DOHH2 (cell line): ENCODE data around the gene SLC25A31.

Source experiments
- CTCF ChIP-seq: fragments of 200-600 bp; sonication (generic); IDR thresholded peaks from one replicate; pipeline ENCODE4 v1.5.1; 2014; ENCODE audit warnings: antibody characterized with exemption, mild to moderate bottlenecking, low read depth, low read length; ENCODE audit not compliant: poor library complexity, severe bottlenecking
- EZH2phosphoT487 ChIP-seq: fragments of 200-600 bp; sonication (generic); IDR thresholded peaks from 2 replicates; pipeline ENCODE4 v1.6.1; 2017; ENCODE audit warnings: borderline replicate concordance, mild to moderate bottlenecking, antibody characterized with exemption, low read length, moderate library complexity, mixed read lengths

DNA sequence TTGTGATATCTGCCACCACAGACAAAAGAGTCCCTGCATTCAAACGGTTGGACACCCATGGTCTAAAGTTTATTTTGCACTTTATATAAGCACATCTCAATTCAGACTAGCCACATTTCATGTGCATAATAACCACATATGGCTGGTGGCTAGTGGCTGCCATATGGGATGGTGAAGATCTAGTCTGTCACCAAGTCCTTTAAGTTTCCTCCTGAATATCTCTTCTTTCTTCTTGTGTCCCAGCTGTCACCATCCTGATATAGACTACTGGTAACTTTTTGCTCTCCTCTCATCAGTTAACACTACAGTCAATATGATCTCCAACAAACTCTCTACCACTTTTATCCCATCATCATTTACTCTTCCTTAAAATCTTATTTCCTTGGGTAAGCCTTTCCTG, 61.2 kb downstream of the SLC25A31 start:
- TF ChIP-seq CTCF, result no peak
- TF ChIP-seq EZH2phosphoT487, result no peak
